ENCODE results near the gene COX6A2.

- TF ChIP-seq, protein P1, sequence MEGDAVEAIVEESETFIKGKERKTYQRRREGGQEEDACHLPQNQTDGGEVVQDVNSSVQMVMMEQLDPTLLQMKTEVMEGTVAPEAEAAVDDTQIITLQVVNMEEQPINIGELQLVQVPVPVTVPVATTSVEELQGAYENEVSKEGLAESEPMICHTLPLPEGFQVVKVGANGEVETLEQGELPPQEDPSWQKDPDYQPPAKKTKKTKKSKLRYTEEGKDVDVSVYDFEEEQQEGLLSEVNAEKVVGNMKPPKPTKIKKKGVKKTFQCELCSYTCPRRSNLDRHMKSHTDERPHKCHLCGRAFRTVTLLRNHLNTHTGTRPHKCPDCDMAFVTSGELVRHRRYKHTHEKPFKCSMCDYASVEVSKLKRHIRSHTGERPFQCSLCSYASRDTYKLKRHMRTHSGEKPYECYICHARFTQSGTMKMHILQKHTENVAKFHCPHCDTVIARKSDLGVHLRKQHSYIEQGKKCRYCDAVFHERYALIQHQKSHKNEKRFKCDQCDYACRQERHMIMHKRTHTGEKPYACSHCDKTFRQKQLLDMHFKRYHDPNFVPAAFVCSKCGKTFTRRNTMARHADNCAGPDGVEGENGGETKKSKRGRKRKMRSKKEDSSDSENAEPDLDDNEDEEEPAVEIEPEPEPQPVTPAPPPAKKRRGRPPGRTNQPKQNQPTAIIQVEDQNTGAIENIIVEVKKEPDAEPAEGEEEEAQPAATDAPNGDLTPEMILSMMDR (IDR thresholded peaks at IDR 0.05; ENCODE audit: low read length): no peak
- no peak for TF ChIP-seq EZH2 (optimal IDR thresholded peaks at IDR 0.05; ENCODE audit: low read depth, low read length)
- no peak for TF ChIP-seq EZH2phosphoT487 (IDR thresholded peaks at IDR 0.05; ENCODE audit: low read length)
Observed at GRCh38 chr16:31402687-31403086, 25.5 kb downstream of the COX6A2 start.
